Mesendoderm (in vitro differentiated cells): ENCODE measurements around the gene PAX6.

ENCODE experiments used
- DNase-seq: peaks from one replicate; pipeline ENCODE4 v3.0.0; 2013
- H2AK5ac ChIP-seq: 2 replicates; pipeline ENCODE4 v1.6.1; 2013; ENCODE audit warnings: low read length, inconsistent platforms
- H2BK120ac ChIP-seq: 2 replicates; pipeline ENCODE4 v1.6.1; 2013; ENCODE audit warnings: low read depth, mild to moderate bottlenecking, low read length, moderate library complexity, mixed read lengths
- H2BK15ac ChIP-seq: replicated peaks from 2 replicates; pipeline ENCODE4 v1.6.1; 2013; ENCODE audit warnings: low read depth, mild to moderate bottlenecking, moderate library complexity
- H2BK5ac ChIP-seq: 2 replicates; pipeline ENCODE4 v1.6.1; 2013; ENCODE audit warnings: low read length, inconsistent platforms
- H3K18ac ChIP-seq: 2 replicates; pipeline ENCODE4 v1.6.1; 2013; ENCODE audit warnings: mild to moderate bottlenecking, low read length, mixed read lengths
- H3K23ac ChIP-seq: one replicate; pipeline ENCODE4 v1.6.1; 2013; ENCODE audit warnings: low read length
- H3K27ac ChIP-seq: 2 replicates; pipeline ENCODE4 v1.5.1; 2013; ENCODE audit warnings: low read depth, mild to moderate bottlenecking, inconsistent platforms, low read length, moderate library complexity
- H3K27me3 ChIP-seq: 2 replicates; pipeline ENCODE4 v1.6.1; 2013; ENCODE audit warnings: low read length, control low read depth, mild to moderate bottlenecking, inconsistent platforms; ENCODE audit not compliant: insufficient read depth, poor library complexity
- H3K36me3 ChIP-seq: 2 replicates; pipeline ENCODE4 v1.6.1; 2013; ENCODE audit warnings: low read length, inconsistent platforms; ENCODE audit not compliant: control insufficient read depth, insufficient read depth
- H3K4ac ChIP-seq: one replicate; pipeline ENCODE4 v1.6.1; 2013; ENCODE audit warnings: low read depth, mild to moderate bottlenecking, low read length, moderate library complexity
- H3K4me1 ChIP-seq: 2 replicates; pipeline ENCODE4 v1.6.1; 2013; ENCODE audit warnings: low read depth, low read length, inconsistent platforms; ENCODE audit not compliant: control insufficient read depth
- H3K4me2 ChIP-seq: 2 replicates; pipeline ENCODE4 v1.6.1; 2013; ENCODE audit warnings: low read length
- H3K4me3 ChIP-seq: 2 replicates; pipeline ENCODE4 v1.5.1; 2013; ENCODE audit warnings: mild to moderate bottlenecking, low read length
- H3K56ac ChIP-seq: one replicate; pipeline ENCODE4 v1.6.1; 2013; ENCODE audit warnings: low read length
- H3K79me1 ChIP-seq: 2 replicates; pipeline ENCODE4 v1.6.1; 2013; ENCODE audit warnings: low read length, inconsistent platforms
- H3K79me2 ChIP-seq: 2 replicates; pipeline ENCODE4 v1.6.1; 2013; ENCODE audit warnings: mild to moderate bottlenecking, low read length; ENCODE audit not compliant: control insufficient read depth, insufficient read depth
- H3K9ac ChIP-seq: 2 replicates; pipeline ENCODE4 v1.6.1; 2013; ENCODE audit warnings: low read length, inconsistent platforms
- H4K5ac ChIP-seq: one replicate; pipeline ENCODE4 v1.6.1; 2013; ENCODE audit warnings: low read length
- H4K8ac ChIP-seq: one replicate; pipeline ENCODE4 v1.6.1; 2013; ENCODE audit warnings: low read depth, mild to moderate bottlenecking, control low read depth, low read length, moderate library complexity
- WGBS: extraction: QIAGEN DNeasy Blood & Tissue Kit; methylation state at CpG from one replicate; pipeline ENCODE4 v1.1.7; 2013; ENCODE audit warnings: low lambda C conversion rate, missing lambda C conversion rate; ENCODE audit not compliant: insufficient coverage; ENCODE audit errors: extremely low coverage; 5-methylcytosine and 5-hydroxymethylcytosine counted together

Gene PAX6

GRCh38 chr11:31783252-31783651, 27.9 kb downstream of the PAX6 start:
- no peak overlapping the region for H3K4ac ChIP-seq
- H2BK5ac ChIP-seq: no peak overlapping the region
- no peak overlapping the region for H3K27ac ChIP-seq
- H3K4me3 ChIP-seq: no peak overlapping the region
- no peak overlapping the region for H3K23ac ChIP-seq
- no peaks in the 10 kb centered on the region for H3K4me1 ChIP-seq
- no peak overlapping the region for H3K18ac ChIP-seq
- H3K9ac ChIP-seq: no peak overlapping the region
- H3K4me2 ChIP-seq: no peak overlapping the region
- no peak overlapping the region for H3K56ac ChIP-seq
- no peak overlapping the region for H4K8ac ChIP-seq
- H3K27me3 ChIP-seq: no peaks in the 10 kb centered on the region
- H3K79me1 ChIP-seq: no peaks in the 10 kb centered on the region
- H2AK5ac ChIP-seq: no peak overlapping the region
- no peak overlapping the region for H4K5ac ChIP-seq
- DNase-seq: no peak
- H2BK15ac ChIP-seq: no peak overlapping the region
- no peaks in the 10 kb centered on the region for H3K79me2 ChIP-seq
- H3K36me3 ChIP-seq: no peaks in the 10 kb centered on the region
- no peak overlapping the region for H2BK120ac ChIP-seq
- WGBS: no CpG with 5 or more reads among the region's 6 CpGs

- DNase-seq: no peak
- Histone ChIP-seq H4K8ac (no peak overlapping the region), H3K23ac (no peak overlapping the region), H3K4me2 (no peak overlapping the region), H3K79me1 (no peaks in the 10 kb centered on the region), H3K4ac (no peak overlapping the region), H2AK5ac (no peak overlapping the region), H3K18ac (no peak overlapping the region), H3K27ac (no peak overlapping the region), H2BK5ac (no peak overlapping the region), H3K27me3 (no peaks in the 10 kb centered on the region), H3K4me3 (no peak overlapping the region), H2BK120ac (no peak overlapping the region), H3K56ac (no peak overlapping the region), H2BK15ac (no peak overlapping the region), H3K9ac (no peak overlapping the region), H3K36me3 (no peaks in the 10 kb centered on the region), H3K4me1 (no peaks in the 10 kb centered on the region), H3K79me2 (no peaks in the 10 kb centered on the region), H4K5ac (no peak overlapping the region)
- 100% methylated on average over 2 of the region's 2 CpGs for WGBS
Observed at GRCh38 chr11:31782257-31782656, 28.9 kb downstream of the PAX6 start.

GRCh38 chr11:31780480-31780971, 30.6 kb downstream of the PAX6 start:
- Histone ChIP-seq H4K8ac (no peak overlapping the region), H3K9ac (no peak overlapping the region), H3K56ac (no peak overlapping the region), H4K5ac (no peak overlapping the region), H2BK15ac (no peak overlapping the region), H3K79me1 (no peaks in the 10 kb centered on the region), H3K27me3 (no peaks in the 10 kb centered on the region), H2BK5ac (no peak overlapping the region), H3K4me2 (no peak overlapping the region), H3K4me1 (no peaks in the 10 kb centered on the region), H3K23ac (no peak overlapping the region), H3K18ac (no peak overlapping the region), H2BK120ac (no peak overlapping the region), H3K36me3 (no peaks in the 10 kb centered on the region), H3K4me3 (no peak overlapping the region), H2AK5ac (no peak overlapping the region), H3K4ac (no peak overlapping the region), H3K79me2 (no peaks in the 10 kb centered on the region), H3K27ac (no peak overlapping the region)
- no peak for DNase-seq
- no CpG with 5 or more reads among the region's 5 CpGs for WGBS

- no peak overlapping the region for H2AK5ac ChIP-seq
- no peak overlapping the region for H3K56ac ChIP-seq
- H3K4me1 ChIP-seq: no peaks in the 10 kb centered on the region
- no peak overlapping the region for H2BK5ac ChIP-seq
- H3K23ac ChIP-seq: no peak overlapping the region
- no peak overlapping the region for H3K27ac ChIP-seq
- WGBS: no CpG with 5 or more reads among the region's 4 CpGs
- H3K4me2 ChIP-seq: no peak overlapping the region
- H4K8ac ChIP-seq: no peak overlapping the region
- no peaks in the 10 kb centered on the region for H3K79me2 ChIP-seq
- no peak overlapping the region for H3K4ac ChIP-seq
- no peak overlapping the region for H4K5ac ChIP-seq
- H3K18ac ChIP-seq: no peak overlapping the region
- no peak overlapping the region for H2BK15ac ChIP-seq
- DNase-seq: no peak
- H3K4me3 ChIP-seq: no peak overlapping the region
- no peak overlapping the region for H2BK120ac ChIP-seq
- no peaks in the 10 kb centered on the region for H3K36me3 ChIP-seq
- no peaks in the 10 kb centered on the region for H3K27me3 ChIP-seq
- no peaks in the 10 kb centered on the region for H3K79me1 ChIP-seq
- no peak overlapping the region for H3K9ac ChIP-seq
Observed at GRCh38 chr11:31780078-31780477, 31.0 kb downstream of the PAX6 start.

GRCh38 chr11:31779374-31779791, 31.7 kb downstream of the PAX6 start:
- Histone ChIP-seq H3K23ac (no peak overlapping the region), H3K4me2 (no peak overlapping the region), H2BK15ac (no peak overlapping the region), H3K4me3 (no peak overlapping the region), H3K79me2 (no peaks in the 10 kb centered on the region), H4K5ac (no peak overlapping the region), H3K79me1 (no peaks in the 10 kb centered on the region), H3K36me3 (no peaks in the 10 kb centered on the region), H3K27ac (no peak overlapping the region), H2BK120ac (no peak overlapping the region), H3K4ac (no peak overlapping the region), H4K8ac (no peak overlapping the region), H3K9ac (no peak overlapping the region), H3K18ac (no peak overlapping the region), H2BK5ac (no peak overlapping the region), H2AK5ac (no peak overlapping the region), H3K56ac (no peak overlapping the region), H3K27me3 (no peaks in the 10 kb centered on the region), H3K4me1 (no peaks in the 10 kb centered on the region)
- DNase-seq: peak; percentile 36
- no CpG with 5 or more reads among the region's 6 CpGs for WGBS

- Histone ChIP-seq H4K8ac (no peak overlapping the region), H2BK15ac (no peak overlapping the region), H3K56ac (no peak overlapping the region), H2AK5ac (no peak overlapping the region), H3K4me1 (no peaks in the 10 kb centered on the region), H3K36me3 (no peaks in the 10 kb centered on the region), H3K4me2 (no peak overlapping the region), H3K18ac (no peak overlapping the region), H4K5ac (no peak overlapping the region), H3K4ac (no peak overlapping the region), H3K79me2 (no peaks in the 10 kb centered on the region), H3K79me1 (no peaks in the 10 kb centered on the region), H3K9ac (no peak overlapping the region), H3K4me3 (no peak overlapping the region), H3K23ac (no peak overlapping the region), H2BK5ac (no peak overlapping the region), H3K27me3 (no peaks in the 10 kb centered on the region), H3K27ac (no peak overlapping the region), H2BK120ac (no peak overlapping the region)
- no peak for DNase-seq
- no CpG with 5 or more reads among the region's 2 CpGs for WGBS
Observed at GRCh38 chr11:31772412-31772811, 38.7 kb downstream of the PAX6 start.
